C4-2B (cell line): Measurements from ENCODE around the gene TMX1.

ENCODE experiments used
- H3K27ac ChIP-seq: fragments of 450-650 bp; 2 replicates; pipeline ENCODE4 v1.5.1; 2017
- ZFX ChIP-seq: fragments of 450-650 bp; IDR thresholded peaks from 2 replicates; pipeline ENCODE4 v1.6.1; 2017
- TF ChIP-seq, protein P1 (sequence below): fragments of 450-650 bp; conservative IDR thresholded peaks from 2 replicates; pipeline ENCODE4 v1.5.1; 2017; ENCODE audit warnings: mild to moderate bottlenecking

Gene TMX1

DNA sequence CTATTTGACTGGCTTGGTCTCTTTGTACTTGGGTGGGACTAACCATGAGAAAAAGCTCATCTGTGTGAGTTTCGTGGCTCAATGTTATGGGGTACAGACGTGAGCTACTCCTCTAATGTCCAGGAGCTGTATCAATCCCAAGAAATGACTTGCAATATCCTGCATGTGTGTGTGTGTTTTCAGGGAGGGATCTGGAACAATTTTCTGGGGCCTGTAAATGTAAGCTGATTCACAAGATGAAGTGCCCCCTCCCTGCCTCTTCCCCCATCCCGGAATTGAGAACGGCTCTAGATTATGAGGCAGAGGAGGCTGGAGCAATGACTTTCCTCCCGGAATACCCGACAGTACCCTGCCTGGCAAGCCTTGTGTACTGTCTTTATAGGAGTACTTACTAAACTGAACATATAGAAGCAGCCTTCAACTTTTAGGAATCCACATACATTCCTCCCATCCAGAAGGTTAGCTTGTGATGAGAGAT lies 53.9 kb downstream of the TMX1 start:
- TF ChIP-seq, protein P1, sequence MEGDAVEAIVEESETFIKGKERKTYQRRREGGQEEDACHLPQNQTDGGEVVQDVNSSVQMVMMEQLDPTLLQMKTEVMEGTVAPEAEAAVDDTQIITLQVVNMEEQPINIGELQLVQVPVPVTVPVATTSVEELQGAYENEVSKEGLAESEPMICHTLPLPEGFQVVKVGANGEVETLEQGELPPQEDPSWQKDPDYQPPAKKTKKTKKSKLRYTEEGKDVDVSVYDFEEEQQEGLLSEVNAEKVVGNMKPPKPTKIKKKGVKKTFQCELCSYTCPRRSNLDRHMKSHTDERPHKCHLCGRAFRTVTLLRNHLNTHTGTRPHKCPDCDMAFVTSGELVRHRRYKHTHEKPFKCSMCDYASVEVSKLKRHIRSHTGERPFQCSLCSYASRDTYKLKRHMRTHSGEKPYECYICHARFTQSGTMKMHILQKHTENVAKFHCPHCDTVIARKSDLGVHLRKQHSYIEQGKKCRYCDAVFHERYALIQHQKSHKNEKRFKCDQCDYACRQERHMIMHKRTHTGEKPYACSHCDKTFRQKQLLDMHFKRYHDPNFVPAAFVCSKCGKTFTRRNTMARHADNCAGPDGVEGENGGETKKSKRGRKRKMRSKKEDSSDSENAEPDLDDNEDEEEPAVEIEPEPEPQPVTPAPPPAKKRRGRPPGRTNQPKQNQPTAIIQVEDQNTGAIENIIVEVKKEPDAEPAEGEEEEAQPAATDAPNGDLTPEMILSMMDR: no peak
- no peak for TF ChIP-seq ZFX
- H3K27ac ChIP-seq: no peak overlapping the region

DNA sequence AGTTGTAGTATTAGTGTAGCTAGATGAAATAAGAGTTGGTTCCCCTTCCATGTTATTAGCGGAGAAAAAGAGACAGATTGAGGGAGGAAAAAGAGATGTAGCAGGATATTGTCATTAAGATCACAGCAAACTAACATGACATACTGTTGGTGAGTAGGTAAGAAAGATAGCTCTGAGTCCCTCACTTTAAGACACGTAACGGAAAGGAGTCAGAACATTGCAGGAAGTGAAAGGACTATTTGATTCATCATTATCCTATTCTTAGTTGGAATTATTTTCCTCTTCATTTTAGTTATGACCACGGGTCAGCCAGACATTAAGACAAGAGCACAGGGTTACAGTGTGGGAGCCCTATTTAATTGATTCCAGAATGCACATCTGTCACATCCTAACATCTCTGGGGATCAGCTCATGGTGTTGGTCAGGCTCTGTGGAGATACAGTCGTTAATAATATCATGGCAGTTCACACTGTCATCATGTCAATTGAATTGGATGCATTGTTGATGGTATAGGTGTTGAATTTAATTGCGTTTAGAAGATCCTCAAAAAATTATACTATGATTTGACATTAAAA lies 55.0 kb downstream of the TMX1 start:
- TF ChIP-seq ZFX: no peak
- TF ChIP-seq, protein P1: no peak

DNA sequence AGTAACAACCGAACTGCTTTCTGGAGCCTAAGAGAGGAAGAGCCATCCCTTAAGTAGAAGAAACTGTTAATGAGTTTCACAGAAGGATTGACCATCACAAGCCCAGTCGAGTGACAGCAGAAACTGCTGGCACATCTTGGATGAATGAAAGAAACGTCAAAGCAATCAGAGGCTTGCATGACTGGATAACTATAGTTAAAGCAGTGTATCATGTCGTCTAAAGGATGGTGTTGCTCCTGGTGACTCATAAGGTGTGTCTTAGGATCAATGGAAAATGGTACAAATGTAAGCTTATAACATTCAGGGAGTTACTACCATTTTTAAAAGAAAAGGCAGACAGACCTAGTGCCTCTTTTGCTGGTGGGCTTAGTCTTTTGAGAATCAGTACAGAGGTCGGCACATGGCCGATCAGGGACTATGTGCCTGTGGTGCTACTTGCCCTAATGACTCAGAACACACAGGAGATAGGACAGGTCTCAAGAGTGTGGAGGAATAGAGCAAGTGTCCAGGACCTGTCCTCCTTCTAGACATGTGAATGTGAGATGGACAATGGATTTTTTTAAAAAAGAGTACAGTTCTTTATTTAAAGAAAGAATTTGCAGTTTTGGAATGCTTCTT lies 55.7 kb downstream of the TMX1 start:
- TF ChIP-seq, protein P1: no peak
- no peak for TF ChIP-seq ZFX
- no peak overlapping the region for H3K27ac ChIP-seq

More for the DNA sequence above, 55.0 kb downstream of the TMX1 start:
- no peak overlapping the region for H3K27ac ChIP-seq

DNA sequence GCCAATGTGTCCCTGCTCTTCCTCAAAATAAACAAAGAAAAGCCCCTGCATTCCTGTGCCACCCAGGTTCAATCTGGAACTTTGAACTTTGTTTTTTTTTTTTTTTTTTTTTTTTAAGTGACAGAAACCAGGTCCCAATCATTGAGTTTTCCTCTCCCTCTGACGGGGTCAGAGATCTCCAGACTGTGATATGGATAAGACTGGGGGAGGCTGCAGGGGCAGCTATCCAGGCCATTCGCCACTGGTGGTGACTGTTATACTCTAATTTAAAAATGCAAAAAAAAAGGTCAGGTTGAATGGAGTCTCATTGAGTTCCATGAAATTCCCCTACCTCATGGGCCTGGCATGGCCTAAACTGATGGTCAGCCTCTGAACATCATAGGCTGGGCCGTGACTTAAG lies 57.0 kb downstream of the TMX1 start:
- H3K27ac ChIP-seq: no peak overlapping the region
- TF ChIP-seq ZFX: no peak
- TF ChIP-seq, protein P1: no peak

DNA sequence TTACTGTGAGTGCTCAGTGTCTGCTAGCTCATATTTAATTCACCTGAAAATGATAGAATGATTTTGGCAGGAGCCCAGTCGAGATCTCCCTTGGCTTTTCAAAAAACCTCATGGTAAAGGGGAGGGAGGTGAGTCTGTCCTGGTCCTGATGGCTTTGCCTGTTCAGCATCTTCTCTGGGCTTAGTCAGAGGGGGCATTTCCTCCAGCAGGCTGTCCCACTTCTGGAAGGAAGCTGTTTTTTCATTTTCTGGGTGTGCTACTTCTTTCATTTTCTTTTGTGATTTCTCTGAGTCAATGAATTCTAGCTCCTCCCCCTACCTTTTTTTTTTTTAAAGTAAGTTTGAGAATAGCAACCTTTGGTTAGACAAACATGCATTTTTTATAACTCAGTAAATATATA lies 58.8 kb downstream of the TMX1 start:
- H3K27ac ChIP-seq: no peak overlapping the region
- TF ChIP-seq, protein P1: no peak
- TF ChIP-seq ZFX: no peak

DNA sequence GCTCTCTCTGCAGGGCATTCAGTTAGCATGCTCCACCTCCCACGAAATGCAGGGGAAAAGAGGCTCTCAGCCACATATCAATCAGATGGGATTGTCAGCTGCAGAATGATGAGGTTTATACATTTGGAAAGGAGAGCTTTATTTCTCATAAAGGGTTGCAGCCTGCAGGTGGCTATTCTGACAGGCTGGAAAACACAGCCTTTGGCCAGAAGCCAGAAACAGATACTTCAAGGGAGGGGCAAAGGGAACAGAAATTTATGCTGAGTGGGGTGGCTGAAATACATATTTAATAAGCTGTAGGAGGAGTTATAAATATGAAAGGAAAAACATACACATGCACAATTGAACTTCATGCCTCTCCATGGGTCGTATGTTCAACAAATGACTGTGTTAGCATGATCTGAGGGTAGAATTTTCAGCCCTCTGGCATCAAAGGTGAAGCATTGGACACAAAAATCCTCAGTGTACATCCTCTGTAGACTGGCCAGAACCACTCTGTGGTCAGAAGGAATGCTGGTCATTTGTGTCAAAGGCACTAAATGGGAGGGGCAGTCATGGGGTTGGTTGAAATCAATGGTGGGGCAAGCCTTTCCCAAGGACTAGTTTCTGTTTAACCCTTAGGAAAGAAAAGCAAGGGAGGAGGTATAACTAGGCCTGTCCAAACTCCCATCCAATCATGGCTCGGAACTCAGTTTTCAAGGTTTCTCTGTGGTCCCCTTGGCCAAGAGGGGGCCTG lies 62.4 kb downstream of the TMX1 start:
- TF ChIP-seq ZFX: no peak
- H3K27ac ChIP-seq: no peak overlapping the region

DNA sequence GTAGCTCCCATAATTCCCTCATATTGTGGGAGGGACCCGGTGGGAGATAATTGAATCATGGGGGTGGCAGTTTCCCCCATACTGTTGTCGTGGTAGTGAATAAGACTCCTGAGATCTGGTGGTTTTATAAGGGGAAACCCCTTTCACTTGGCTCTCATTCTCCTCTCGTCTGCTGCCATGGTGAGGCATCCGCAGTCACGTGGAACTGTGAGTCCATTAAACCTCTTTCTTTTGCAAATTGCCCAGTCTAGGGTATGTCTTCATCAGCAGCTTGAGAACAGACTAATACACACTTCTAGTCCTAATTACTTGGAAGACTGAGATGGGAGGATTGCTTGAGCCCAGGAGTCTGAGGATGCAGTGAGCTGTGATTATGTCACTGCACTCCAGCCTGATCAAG lies 64.4 kb downstream of the TMX1 start:
- no peak overlapping the region for H3K27ac ChIP-seq
- TF ChIP-seq, protein P1: no peak
- no peak for TF ChIP-seq ZFX
